NCI-H345 treated with DMSO at 0.1 percent for 48 hours (cell line): Measurements from ENCODE around the gene NUP210.
A peak's percentile ranks its signal among the peaks of the same experiment; 100 is the strongest.

Experiments used
- DNase-seq: peaks from one replicate; lab custom pipeline; 2025; ENCODE audit not compliant: unreplicated experiment; lab: John Stamatoyannopoulos, UW

Gene NUP210

DNA sequence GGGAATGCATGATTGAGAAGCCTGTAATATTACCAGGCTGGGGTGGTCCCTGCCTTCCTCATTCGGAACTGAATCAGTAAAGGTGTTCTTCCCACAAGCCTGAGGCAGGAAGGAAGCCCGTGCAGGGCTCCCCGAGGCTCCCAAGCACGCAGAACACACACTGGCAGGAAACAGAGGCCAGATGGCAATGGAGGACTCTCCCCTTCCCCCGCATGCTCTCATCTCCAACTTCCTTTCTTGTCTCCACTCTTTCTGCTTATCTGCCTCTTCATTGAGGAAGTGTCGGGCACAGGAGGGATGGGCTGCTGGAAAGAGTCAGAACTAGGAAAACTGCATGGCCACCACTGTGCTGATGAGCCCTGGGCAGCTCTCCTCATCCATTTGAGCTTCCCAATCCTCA lies 123.5 kb downstream of the NUP210 start:
- no peak for DNase-seq

GRCh38 chr3:13294442-13295351 lies 125.4 kb downstream of the NUP210 start:
- DNase-seq = no peak

GRCh38 chr3:13292375-13292774 lies 127.7 kb downstream of the NUP210 start:
- no peak for DNase-seq

DNA sequence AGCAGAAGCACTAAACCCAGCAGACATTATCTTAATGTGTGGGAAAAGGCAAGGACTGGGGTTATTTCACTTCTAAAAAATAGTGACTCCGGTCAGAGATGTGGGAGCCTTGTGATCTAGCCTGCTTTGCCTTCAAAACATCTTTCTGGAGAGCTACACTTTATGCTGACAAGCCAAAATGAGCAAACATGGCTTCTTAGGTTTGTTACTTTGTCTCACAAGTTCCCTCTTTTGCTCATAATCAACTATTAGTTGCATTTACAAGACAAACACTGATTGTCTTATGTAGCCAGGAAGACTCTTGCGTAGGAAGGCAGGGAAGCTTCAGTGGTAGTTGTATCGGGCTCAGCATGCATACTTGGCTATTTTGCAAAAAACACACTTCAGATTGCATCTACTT lies 129.2 kb downstream of the NUP210 start:
- no peak for DNase-seq

- no peak for DNase-seq
Measured at GRCh38 chr3:13289771-13290285, 130.3 kb downstream of the NUP210 start.

DNA sequence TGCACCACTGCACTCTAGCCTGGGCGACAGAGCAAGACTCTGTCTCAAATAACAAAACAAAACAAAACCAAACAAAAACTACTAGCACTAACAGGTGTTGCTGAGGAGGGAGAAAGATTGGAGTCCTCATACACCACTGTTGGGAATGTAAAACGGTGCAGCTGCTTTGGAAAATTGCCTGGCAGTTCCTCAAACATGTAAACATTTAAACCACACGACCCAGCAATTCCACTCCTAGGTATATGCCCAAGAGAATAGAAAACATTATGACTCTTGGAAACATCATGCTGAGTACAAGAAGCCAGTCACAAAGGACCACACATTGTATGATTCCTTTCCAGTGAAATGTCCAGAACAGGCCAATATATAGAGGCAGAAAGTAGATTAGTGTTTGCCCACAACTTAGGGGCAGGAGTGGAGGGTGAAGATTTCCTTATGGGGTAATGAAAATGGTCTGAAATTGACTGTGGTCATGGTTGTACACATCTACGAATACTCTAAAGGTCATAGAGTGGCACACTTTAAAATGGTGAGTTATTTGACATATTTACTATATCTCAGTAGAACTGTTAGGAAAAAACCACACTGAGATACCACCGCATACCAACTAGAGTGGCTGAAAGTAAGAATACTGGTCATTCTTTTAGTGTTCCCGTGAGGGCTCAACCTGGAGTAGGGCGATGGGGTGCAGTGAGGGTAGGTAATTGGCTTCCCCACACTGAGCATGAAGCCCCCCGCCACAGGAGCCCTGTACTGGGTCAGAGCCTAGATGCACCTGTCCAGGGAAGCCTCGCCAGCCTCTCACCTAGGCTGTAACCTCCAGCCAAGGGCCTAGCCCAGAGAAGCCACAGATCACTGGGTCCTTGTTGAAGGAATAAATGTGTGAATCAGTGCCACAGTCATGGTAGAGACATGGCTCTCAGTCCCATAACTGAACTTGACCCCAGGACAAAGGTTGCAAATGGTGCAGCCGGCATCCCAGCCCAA lies 131.1 kb downstream of the NUP210 start:
- peak; percentile 57 for DNase-seq

- DNase-seq = no peak
Measured at GRCh38 chr3:13287833-13288232, 132.3 kb downstream of the NUP210 start.

- no peak for DNase-seq
Measured at GRCh38 chr3:13286873-13287272, 133.2 kb downstream of the NUP210 start.

DNA sequence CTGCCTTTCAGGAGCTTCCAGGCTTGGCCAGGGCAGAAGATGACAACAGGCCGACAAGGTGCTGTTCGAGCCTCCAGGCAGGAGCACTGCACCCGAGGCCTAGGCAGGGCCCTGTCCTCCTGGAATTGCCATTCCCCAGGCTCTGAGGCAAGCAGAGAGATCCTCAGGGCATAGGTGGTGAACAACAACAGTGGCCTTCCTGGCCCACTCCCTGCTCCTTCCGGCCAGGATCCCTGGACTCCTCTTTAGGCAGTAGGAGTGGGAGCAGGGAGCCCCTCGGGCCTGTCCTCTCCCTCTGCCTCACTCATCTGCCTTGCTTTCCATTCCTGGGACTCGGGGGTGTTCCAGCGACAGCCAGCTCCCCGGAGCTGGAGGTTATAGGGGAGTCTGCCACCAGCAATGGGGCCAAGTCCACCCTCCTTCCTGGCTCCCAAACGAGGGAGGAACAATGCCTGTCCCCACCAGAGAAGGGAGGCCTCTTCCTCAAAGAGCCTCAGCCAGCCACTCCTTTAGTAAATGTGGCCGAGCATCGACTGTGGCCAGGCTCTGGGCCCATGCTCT lies 135.0 kb downstream of the NUP210 start:
- no peak for DNase-seq

DNA sequence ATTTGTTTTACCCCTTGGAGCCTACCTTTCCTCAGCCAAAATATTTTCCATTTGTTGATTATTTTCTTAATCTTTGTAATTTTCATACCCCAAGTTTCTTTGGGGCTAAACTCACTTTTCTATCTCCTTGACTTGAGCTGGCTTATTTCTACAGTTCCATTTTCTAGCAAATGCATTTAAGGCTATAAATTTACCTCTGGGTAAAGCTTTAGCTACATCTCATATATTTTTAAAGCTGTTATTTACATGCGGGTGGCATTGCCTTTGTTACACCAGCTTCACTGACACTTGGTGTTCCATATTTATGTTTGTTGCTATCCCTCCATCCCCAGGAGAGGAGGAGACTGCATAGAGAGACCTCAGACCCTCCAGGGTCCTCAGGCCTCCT lies 136.3 kb downstream of the NUP210 start:
- DNase-seq = no peak

- no peak for DNase-seq
Measured at GRCh38 chr3:13282986-13283876, 136.9 kb downstream of the NUP210 start.

DNA sequence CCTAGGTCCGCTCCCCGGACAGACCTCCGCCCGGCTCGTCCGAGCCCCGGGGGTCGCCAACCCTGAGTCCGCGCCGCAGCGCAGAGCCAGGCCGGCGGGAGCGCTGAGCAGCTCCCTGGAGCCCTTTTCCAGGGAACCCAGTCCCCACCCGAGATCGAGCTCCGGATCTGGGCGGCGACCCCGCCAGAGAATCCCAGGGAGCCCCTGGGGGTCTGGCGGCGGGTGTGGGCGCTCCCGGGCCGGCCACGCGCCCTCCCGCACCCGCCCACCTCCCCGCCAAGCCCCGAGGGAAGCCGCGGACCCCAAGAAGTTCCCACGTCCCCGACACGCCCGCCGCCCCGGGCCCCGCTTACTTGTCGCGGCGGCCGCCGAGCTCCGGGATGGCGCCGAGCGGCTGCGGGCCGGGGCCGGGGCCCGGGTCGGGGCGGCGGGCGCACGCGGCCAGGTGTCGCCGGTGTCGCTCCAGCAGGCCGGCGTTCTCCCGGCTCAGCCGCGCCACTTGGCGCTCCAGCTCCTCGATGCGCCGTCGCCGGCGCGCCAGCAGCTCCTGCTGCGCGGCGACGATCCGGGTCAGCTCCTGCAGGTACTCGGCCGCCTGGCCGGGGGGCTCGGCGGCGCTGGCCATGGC lies 137.7 kb downstream of the NUP210 start:
- no peak for DNase-seq

DNA sequence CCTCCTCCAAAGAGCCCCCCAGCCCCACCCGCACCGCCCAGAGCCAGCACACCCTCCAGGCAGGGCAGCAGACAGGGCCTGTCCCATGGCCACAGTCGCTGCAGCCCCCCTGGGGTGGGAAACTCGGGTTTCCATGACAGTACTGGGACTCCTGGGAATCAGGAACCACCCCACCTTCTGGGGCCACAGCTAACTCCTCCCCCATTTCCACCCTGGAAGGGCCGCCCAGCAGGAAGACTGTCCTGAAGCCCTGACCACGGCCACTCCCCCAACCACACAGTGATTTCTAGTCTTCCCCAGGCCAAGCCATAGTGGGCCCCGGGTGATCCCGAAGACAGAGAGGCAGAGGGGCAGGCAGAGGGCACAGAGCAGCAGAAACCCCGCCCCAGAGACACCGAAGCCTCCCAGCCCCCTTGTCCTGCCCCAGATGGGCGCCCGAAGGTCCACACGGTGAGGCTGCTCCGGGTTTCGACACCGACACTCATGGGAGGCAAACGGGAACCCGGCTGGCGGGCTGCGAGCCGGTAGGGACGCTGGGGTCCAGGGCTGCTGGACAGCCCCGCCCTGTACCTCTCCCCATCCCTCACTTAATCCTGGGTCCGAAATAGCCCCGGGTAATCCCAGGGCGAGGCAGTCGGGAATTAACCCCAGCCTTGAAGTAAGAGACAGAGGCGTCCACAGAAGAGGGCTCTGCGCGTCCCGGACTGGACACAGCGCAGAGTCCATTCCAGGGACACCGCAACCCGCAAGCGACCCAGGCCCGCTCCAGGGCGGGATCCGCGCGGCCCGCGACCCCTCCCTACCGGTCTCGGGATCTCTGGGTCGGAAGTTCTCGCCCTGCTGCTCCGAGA lies 138.4 kb downstream of the NUP210 start:
- DNase-seq = no peak

DNA sequence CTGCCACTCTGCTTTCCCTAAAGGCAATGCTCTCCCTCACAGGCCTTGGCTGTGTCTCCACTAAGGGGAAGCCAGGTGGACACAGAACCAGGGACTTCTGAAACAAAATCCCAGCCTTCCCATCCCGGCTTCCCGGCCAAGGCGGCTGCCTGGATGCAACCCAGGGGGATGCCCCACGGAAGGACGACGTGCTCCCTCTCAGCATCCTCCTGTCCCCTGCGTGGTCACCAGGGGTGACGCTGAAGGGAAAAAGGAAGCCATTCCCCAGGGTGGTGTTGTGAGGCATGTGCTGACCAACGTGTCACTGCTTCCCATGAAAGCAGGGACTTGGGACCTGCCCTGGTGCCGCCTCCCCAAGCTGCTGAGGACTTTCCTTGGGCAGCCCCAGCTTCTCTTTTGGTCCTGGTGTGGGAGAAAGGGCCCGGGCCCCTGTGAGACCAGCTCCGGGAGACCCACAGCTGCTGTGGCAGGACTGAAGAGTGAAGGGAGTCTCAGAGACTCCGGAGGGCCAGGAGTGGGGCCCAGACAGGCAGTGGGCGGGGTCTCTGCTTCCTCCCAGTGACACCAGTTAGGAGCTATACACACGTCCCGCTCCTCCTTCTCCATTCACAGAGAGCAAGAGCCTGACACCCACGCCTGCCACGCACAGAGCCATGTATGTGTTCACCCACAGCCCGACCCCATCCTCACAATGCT lies 139.2 kb downstream of the NUP210 start:
- no peak for DNase-seq

GRCh38 chr3:13280122-13280790 lies 139.9 kb downstream of the NUP210 start:
- DNase-seq = no peak

DNA sequence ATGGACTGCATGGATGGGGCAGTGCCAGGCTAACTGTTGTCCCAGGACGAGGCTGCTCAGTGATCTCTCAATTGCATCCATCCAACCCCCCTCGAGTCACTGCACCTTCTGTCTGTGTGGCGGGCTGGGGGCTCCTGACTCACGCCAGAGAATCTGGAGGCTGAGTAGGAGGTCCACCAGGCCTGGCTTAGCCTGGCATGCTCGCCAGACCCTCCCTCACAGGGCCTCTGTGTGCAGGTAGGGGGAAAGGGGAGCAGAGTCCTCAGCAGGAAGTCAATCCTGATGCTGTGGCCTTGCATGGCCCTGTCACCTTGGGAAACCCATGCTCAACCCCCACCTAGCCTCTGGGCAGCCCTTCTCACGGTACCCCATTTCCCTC lies 140.6 kb downstream of the NUP210 start:
- DNase-seq = no peak

- no peak for DNase-seq
Measured at GRCh38 chr3:13278783-13279531, 141.2 kb downstream of the NUP210 start.
